ENCODE data around the gene PLXDC2.

The PLXDC2 gene

DNA sequence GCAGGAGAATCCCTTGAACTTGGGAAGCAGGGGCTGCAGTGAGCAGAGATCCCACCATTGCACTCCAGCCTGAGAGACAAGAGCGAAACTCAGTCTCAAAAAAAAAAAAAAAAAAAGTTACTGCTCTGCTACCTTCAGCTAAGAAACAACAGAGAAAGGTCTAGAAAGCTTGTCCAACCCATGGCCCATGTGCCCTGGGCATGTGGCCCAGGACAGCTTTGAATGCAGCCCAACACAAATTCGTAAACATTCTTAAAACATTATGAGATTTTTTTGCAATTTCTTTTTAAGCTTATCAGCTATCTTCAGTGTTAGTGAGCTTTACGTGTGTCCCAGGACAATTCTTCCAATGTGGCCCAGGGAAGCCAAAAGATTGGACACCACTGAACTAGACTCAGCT lies 22.9 kb downstream of the PLXDC2 start:
- H3K4me3 Mint-ChIP-seq: no peak overlapping the region
- TF ChIP-seq, protein P1, sequence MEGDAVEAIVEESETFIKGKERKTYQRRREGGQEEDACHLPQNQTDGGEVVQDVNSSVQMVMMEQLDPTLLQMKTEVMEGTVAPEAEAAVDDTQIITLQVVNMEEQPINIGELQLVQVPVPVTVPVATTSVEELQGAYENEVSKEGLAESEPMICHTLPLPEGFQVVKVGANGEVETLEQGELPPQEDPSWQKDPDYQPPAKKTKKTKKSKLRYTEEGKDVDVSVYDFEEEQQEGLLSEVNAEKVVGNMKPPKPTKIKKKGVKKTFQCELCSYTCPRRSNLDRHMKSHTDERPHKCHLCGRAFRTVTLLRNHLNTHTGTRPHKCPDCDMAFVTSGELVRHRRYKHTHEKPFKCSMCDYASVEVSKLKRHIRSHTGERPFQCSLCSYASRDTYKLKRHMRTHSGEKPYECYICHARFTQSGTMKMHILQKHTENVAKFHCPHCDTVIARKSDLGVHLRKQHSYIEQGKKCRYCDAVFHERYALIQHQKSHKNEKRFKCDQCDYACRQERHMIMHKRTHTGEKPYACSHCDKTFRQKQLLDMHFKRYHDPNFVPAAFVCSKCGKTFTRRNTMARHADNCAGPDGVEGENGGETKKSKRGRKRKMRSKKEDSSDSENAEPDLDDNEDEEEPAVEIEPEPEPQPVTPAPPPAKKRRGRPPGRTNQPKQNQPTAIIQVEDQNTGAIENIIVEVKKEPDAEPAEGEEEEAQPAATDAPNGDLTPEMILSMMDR (IDR thresholded peaks at IDR 0.05): no peak
- no peaks in the 10 kb centered on the region for H3K9me3 Mint-ChIP-seq
- peaks cover 31% of the 10 kb centered on the region for H3K4me1 Mint-ChIP-seq
- H3K27me3 Mint-ChIP-seq (ENCODE audit: low read depth, poor library complexity): no peaks in the 10 kb centered on the region
- no peak for DNase-seq
- peaks cover 13% of the 10 kb centered on the region for H3K36me3 Mint-ChIP-seq (ENCODE audit: low read depth)
- H3K27ac Mint-ChIP-seq: no peak overlapping the region

DNA sequence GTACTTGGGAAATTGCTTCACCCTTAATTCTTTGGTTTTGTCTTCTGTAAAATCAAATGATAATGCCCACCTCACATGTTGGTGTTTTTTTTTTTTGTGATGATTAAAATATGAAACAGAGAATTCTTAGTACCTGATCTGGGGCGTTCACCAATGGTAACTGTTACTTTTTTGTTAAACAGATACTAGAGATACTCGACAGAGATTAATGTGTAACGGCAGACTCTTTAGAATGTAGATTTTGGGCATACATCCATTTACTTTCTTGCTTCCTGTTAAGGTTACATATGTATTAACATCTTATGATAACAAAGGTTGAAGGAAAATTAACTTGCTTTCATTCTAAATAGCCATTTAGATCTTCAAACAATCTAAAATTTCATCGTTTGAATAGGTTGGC lies 23.3 kb downstream of the PLXDC2 start:
- no peak overlapping the region for H3K27ac Mint-ChIP-seq
- no peak for DNase-seq
- H3K36me3 Mint-ChIP-seq (ENCODE audit: low read depth): peaks cover 13% of the 10 kb centered on the region
- H3K4me3 Mint-ChIP-seq: no peak overlapping the region
- H3K4me1 Mint-ChIP-seq: peaks cover 30% of the 10 kb centered on the region
- TF ChIP-seq, protein P1 (IDR thresholded peaks at IDR 0.05): no peak
- H3K9me3 Mint-ChIP-seq: no peaks in the 10 kb centered on the region
- H3K27me3 Mint-ChIP-seq (ENCODE audit: low read depth, poor library complexity): no peaks in the 10 kb centered on the region

DNA sequence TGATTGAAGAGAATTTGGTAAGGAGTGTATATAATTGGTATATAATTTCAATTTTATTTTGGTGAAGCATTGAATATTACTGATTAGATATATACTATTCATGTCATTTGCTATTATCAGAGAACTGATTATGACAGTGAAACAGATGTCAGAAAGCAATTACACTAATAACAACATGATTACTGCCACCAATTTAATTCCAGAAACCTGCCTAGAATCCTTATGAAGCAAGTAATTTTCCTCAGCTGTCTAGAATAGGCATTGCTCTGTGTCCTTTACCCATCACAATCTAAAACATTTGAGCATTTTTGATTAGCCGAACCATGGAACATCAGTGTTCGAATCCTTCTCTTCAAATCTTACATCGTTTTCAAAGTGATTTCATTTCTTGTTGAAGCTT lies 24.5 kb downstream of the PLXDC2 start:
- Mint-ChIP-seq H3K36me3 (ENCODE audit: low read depth) (peaks cover 12% of the 10 kb centered on the region), H3K27me3 (ENCODE audit: low read depth, poor library complexity) (no peaks in the 10 kb centered on the region), H3K9me3 (no peaks in the 10 kb centered on the region), H3K4me1 (peaks cover 31% of the 10 kb centered on the region), H3K4me3 (no peak overlapping the region), H3K27ac (no peak overlapping the region)
- TF ChIP-seq, protein P1 (IDR thresholded peaks at IDR 0.05): no peak
- DNase-seq: no peak

DNA sequence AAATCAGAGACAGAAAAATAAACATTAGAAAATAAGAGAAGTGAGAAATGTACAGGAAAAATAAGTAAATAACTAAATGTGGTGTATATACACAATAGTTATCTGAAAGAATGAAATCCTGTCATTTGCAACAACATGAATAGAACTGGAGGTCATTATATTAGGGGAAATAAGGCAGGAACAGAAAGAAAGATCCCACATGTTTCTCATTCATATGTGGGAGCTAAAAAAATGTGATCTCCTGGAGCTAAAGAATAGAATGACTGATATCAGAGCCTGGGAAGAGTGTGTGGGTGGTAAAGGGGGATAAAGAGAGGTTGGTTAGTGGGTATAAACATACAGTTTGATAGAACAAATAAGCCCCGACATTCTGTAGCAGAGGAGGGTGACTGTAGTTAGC lies 27.3 kb downstream of the PLXDC2 start:
- Mint-ChIP-seq H3K9me3 (peaks cover 4% of the 10 kb centered on the region), H3K36me3 (ENCODE audit: low read depth) (peaks cover 27% of the 10 kb centered on the region), H3K27me3 (ENCODE audit: low read depth, poor library complexity) (no peaks in the 10 kb centered on the region), H3K4me1 (peaks cover 30% of the 10 kb centered on the region), H3K27ac (peak overlapping the region; percentile 5), H3K4me3 (no peak overlapping the region)
- no peak for DNase-seq
- TF ChIP-seq, protein P1 (IDR thresholded peaks at IDR 0.05): no peak

DNA sequence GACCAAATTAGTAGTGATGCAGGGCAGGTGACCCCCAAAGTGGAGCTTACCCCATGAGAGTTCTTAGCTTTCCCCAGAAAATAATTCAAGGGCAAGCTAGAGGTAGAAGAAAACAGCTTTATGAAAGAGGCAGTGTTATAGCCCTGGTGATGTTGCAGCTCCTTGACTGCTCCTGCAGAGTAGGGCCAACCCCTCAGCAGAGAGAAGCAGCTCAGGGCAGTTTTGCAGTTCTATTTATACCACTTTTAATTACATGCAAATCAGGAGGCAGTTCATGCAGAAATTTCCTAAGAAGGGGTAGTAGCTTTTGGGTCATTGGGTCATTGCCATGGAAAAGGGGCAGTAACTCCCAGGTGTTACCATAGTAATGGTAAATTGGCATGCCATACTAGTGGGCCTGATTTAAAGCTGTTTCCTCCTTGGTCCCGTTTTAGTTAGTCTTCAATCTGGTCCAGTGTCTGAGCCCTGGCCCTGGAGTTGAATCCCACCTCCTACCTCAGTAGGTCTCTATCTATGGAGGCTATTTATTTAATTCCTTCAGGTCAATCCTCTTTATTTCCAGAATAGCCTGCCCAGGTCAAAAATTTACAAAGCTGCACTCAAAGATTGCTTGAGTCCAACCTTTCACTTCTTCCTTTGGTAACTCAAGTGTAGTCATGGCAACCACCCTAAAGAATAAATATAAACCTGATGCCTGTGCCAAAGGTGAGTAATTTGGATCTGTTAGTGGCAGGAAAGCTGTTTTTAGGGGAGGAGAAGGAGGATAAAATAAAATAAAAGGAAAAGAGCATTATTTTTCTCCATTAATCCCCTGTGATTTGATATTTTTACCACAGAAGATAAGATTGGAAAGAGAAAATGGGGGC lies 29.5 kb downstream of the PLXDC2 start:
- Mint-ChIP-seq H3K27ac (peak overlapping the region; percentile 55), H3K4me3 (no peak overlapping the region)
- no peak for DNase-seq

More for the DNA sequence above, 29.5 kb downstream of the PLXDC2 start:
- TF ChIP-seq, protein P1 (IDR thresholded peaks at IDR 0.05): no peak
- Mint-ChIP-seq H3K36me3 (ENCODE audit: low read depth) (peaks cover 33% of the 10 kb centered on the region), H3K27me3 (ENCODE audit: low read depth, poor library complexity) (no peaks in the 10 kb centered on the region), H3K9me3 (peaks cover 4% of the 10 kb centered on the region), H3K4me1 (peaks cover 30% of the 10 kb centered on the region)
